Activated naive CD8-positive, alpha-beta T cell treated with anti-CD3 and anti-CD28 coated beads for 36 hours (primary cell): Measurements from ENCODE around the gene MARVELD1. TPM values are rescaled to one million over a fixed set of nuclear protein-coding genes. Genes with fewer than 3 reads are reported as not detected.
"Not testable (repeated sequence)": the region's sequence is repeated elsewhere in the genome, so short reads cannot be mapped to it uniquely, and the experiment has no call there.

Source experiments
- DNase-seq: peaks from one replicate; pipeline ENCODE4 v3.0.0; 2021
- H3K27ac Mint-ChIP-seq: one replicate; pipeline ENCODE4 v1.8.0; 2022; ENCODE audit warnings: mild to moderate bottlenecking, moderate library complexity, mixed read lengths
- H3K27me3 Mint-ChIP-seq: one replicate; pipeline ENCODE4 v1.8.0; 2022; ENCODE audit warnings: mild to moderate bottlenecking, mixed read lengths
- H3K36me3 Mint-ChIP-seq: one replicate; pipeline ENCODE4 v1.8.0; 2021; ENCODE audit warnings: mild to moderate bottlenecking, mixed read lengths
- H3K4me1 Mint-ChIP-seq: one replicate; pipeline ENCODE4 v1.8.0; 2021; ENCODE audit warnings: mixed read lengths
- H3K4me3 Mint-ChIP-seq: one replicate; pipeline ENCODE4 v1.8.0; 2022; ENCODE audit warnings: mild to moderate bottlenecking, moderate library complexity, mixed read lengths
- H3K9me3 Mint-ChIP-seq: one replicate; pipeline ENCODE4 v1.8.0; 2022; ENCODE audit warnings: mixed read lengths
- total RNA-seq, 2 experiments: library from RNA; stranded (reverse); gene quantifications; one replicate each; pipeline ENCODE4 v1.2.3, GENCODE V29; 2021

MARVELD1 gene
- 1 to 10 TPM; 4.1 to 5.5 TPM for total RNA-seq

GRCh38 chr10:97713339-97713825, at the start of gene MARVELD1:
Gene MARVELD1, plus strand, starts transcription at chr10:97713730. Its CDS starts 147 bp downstream, at chr10:97713877.
- peak within 1 kb of the TSS; percentile 94 for H3K27ac Mint-ChIP-seq
- H3K4me3 Mint-ChIP-seq, result peak within 1 kb of the TSS; percentile 96
- peaks cover 10% of the 10 kb centered on the region for H3K4me1 Mint-ChIP-seq
- DNase-seq, result peak; percentile 27
- H3K9me3 Mint-ChIP-seq, result no peaks in the 10 kb centered on the region
- peaks cover 4% of the 10 kb centered on the region for H3K36me3 Mint-ChIP-seq
- H3K27me3 Mint-ChIP-seq, result peaks cover 38% of the 10 kb centered on the region

GRCh38 chr10:97664282-97664850, 49.2 kb upstream of the MARVELD1 start:
- Mint-ChIP-seq H3K4me1 (no peaks in the 10 kb centered on the region), H3K4me3 (no peak overlapping the region), H3K27ac (no peak overlapping the region)

GRCh38 chr10:97666992-97667391, 46.5 kb upstream of the MARVELD1 start:
- H3K4me3 Mint-ChIP-seq, result no peak overlapping the region
- DNase-seq, result no peak
- H3K4me1 Mint-ChIP-seq, result no peaks in the 10 kb centered on the region
- no peak overlapping the region for H3K27ac Mint-ChIP-seq
- no peaks in the 10 kb centered on the region for H3K27me3 Mint-ChIP-seq
- H3K9me3 Mint-ChIP-seq, result no peaks in the 10 kb centered on the region
- H3K36me3 Mint-ChIP-seq, result no peaks in the 10 kb centered on the region

More at GRCh38 chr10:97664282-97664850, 49.2 kb upstream of the MARVELD1 start:
- no peaks in the 10 kb centered on the region for H3K9me3 Mint-ChIP-seq
- H3K36me3 Mint-ChIP-seq, result no peaks in the 10 kb centered on the region
- no peak for DNase-seq
- H3K27me3 Mint-ChIP-seq, result no peaks in the 10 kb centered on the region

- Mint-ChIP-seq H3K27me3 (no peaks in the 10 kb centered on the region), H3K9me3 (no peaks in the 10 kb centered on the region), H3K27ac (no peak overlapping the region), H3K4me1 (no peaks in the 10 kb centered on the region), H3K36me3 (no peaks in the 10 kb centered on the region), H3K4me3 (no peak overlapping the region)
- no peak for DNase-seq
These were observed 46.1 kb upstream of the MARVELD1 start for GRCh38 chr10:97667463-97667862.

- H3K36me3 Mint-ChIP-seq, result no peaks in the 10 kb centered on the region
- no peak overlapping the region for H3K4me3 Mint-ChIP-seq
- no peaks in the 10 kb centered on the region for H3K4me1 Mint-ChIP-seq
- no peak overlapping the region for H3K27ac Mint-ChIP-seq
- no peak for DNase-seq
- no peaks in the 10 kb centered on the region for H3K27me3 Mint-ChIP-seq
- no peaks in the 10 kb centered on the region for H3K9me3 Mint-ChIP-seq
These were observed 44.0 kb upstream of the MARVELD1 start for GRCh38 chr10:97669571-97669970.

- Mint-ChIP-seq H3K27ac (no peak overlapping the region), H3K4me3 (no peak overlapping the region), H3K4me1 (no peaks in the 10 kb centered on the region), H3K27me3 (no peaks in the 10 kb centered on the region), H3K9me3 (no peaks in the 10 kb centered on the region), H3K36me3 (no peaks in the 10 kb centered on the region)
- DNase-seq, result peak; percentile 22
These were observed 39.6 kb upstream of the MARVELD1 start for GRCh38 chr10:97673736-97674525.

- H3K27ac Mint-ChIP-seq, result no peak overlapping the region
- H3K36me3 Mint-ChIP-seq, result no peaks in the 10 kb centered on the region
- no peaks in the 10 kb centered on the region for H3K27me3 Mint-ChIP-seq
- H3K9me3 Mint-ChIP-seq, result no peaks in the 10 kb centered on the region
- H3K4me3 Mint-ChIP-seq, result no peak overlapping the region
- no peaks in the 10 kb centered on the region for H3K4me1 Mint-ChIP-seq
- no peak for DNase-seq
These were observed 38.3 kb upstream of the MARVELD1 start for GRCh38 chr10:97675222-97675621.

- H3K9me3 Mint-ChIP-seq, result no peaks in the 10 kb centered on the region
- H3K4me3 Mint-ChIP-seq, result no peak overlapping the region
- no peaks in the 10 kb centered on the region for H3K36me3 Mint-ChIP-seq
- no peaks in the 10 kb centered on the region for H3K27me3 Mint-ChIP-seq
- DNase-seq, result peak; percentile 34
- H3K4me1 Mint-ChIP-seq, result no peaks in the 10 kb centered on the region
- H3K27ac Mint-ChIP-seq, result no peak overlapping the region
These were observed 36.6 kb upstream of the MARVELD1 start for GRCh38 chr10:97676770-97677581.

GRCh38 chr10:97679594-97679993, 33.9 kb upstream of the MARVELD1 start:
- H3K9me3 Mint-ChIP-seq, result no peaks in the 10 kb centered on the region

GRCh38 chr10:97682042-97682441, 31.5 kb upstream of the MARVELD1 start:
- H3K36me3 Mint-ChIP-seq, result no peaks in the 10 kb centered on the region
- H3K9me3 Mint-ChIP-seq, result no peaks in the 10 kb centered on the region
- H3K4me3 Mint-ChIP-seq, result no peak overlapping the region
- H3K4me1 Mint-ChIP-seq, result peaks cover 8% of the 10 kb centered on the region
- H3K27me3 Mint-ChIP-seq, result no peaks in the 10 kb centered on the region
- H3K27ac Mint-ChIP-seq, result no peak overlapping the region
- DNase-seq, result no peak

More at GRCh38 chr10:97679594-97679993, 33.9 kb upstream of the MARVELD1 start:
- no peak for DNase-seq
- Mint-ChIP-seq H3K27ac (no peak overlapping the region), H3K36me3 (no peaks in the 10 kb centered on the region), H3K4me1 (peaks cover 2% of the 10 kb centered on the region), H3K4me3 (no peak overlapping the region), H3K27me3 (no peaks in the 10 kb centered on the region)

- no peak overlapping the region for H3K4me3 Mint-ChIP-seq
These were observed 29.8 kb upstream of the MARVELD1 start for GRCh38 chr10:97683556-97684367.

GRCh38 chr10:97684368-97684713, 29.2 kb upstream of the MARVELD1 start:
- not testable (repeated sequence) for H3K9me3 Mint-ChIP-seq, H3K27ac Mint-ChIP-seq, DNase-seq, H3K4me3 Mint-ChIP-seq, H3K27me3 Mint-ChIP-seq, H3K36me3 Mint-ChIP-seq
- peaks cover 18% of the 10 kb centered on the region for H3K4me1 Mint-ChIP-seq

More at GRCh38 chr10:97683556-97684367, 29.8 kb upstream of the MARVELD1 start:
- no peaks in the 10 kb centered on the region for H3K9me3 Mint-ChIP-seq
- H3K27me3 Mint-ChIP-seq, result no peaks in the 10 kb centered on the region
- no peak overlapping the region for H3K27ac Mint-ChIP-seq
- H3K4me1 Mint-ChIP-seq, result peaks cover 18% of the 10 kb centered on the region
- no peak for DNase-seq
- no peaks in the 10 kb centered on the region for H3K36me3 Mint-ChIP-seq

GRCh38 chr10:97684866-97685394, 28.6 kb upstream of the MARVELD1 start:
- peaks cover 18% of the 10 kb centered on the region for H3K4me1 Mint-ChIP-seq
- no peak for DNase-seq
- H3K4me3 Mint-ChIP-seq, result no peak overlapping the region
- H3K9me3 Mint-ChIP-seq, result no peaks in the 10 kb centered on the region
- no peaks in the 10 kb centered on the region for H3K36me3 Mint-ChIP-seq
- no peaks in the 10 kb centered on the region for H3K27me3 Mint-ChIP-seq
- no peak overlapping the region for H3K27ac Mint-ChIP-seq

- H3K9me3 Mint-ChIP-seq, result no peaks in the 10 kb centered on the region
- no peaks in the 10 kb centered on the region for H3K36me3 Mint-ChIP-seq
- no peak overlapping the region for H3K27ac Mint-ChIP-seq
- no peak overlapping the region for H3K4me3 Mint-ChIP-seq
- H3K27me3 Mint-ChIP-seq, result no peaks in the 10 kb centered on the region
- DNase-seq, result no peak
- peaks cover 18% of the 10 kb centered on the region for H3K4me1 Mint-ChIP-seq
These were observed 28.1 kb upstream of the MARVELD1 start for GRCh38 chr10:97685395-97685958.
